ENCODE results near the gene AVPR1A. TPM values are rescaled to one million over a fixed set of nuclear protein-coding genes. Genes with fewer than 3 reads are reported as not detected.

The AVPR1A gene
- total RNA-seq, 1 donor from 2014 or later = not detected

DNA sequence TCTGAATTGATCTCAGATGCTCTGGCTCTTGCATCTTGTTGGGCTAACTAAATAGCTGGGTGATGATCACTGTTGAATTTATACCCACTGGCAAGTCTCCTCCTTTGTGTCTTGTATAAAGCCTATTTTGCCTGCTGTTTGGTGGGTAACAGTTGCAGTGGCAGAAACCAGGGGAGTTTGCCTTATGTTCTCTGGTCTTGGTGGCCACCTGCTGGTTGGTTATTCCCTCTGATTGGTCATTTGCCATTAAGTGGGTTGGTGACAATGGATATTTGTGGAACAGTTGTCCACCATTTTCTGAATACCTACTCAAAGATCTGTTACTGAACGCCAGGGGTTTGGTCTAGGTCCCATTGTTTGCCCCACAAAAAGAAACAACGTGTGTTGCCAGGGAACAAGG lies 52.1 kb downstream of the AVPR1A start:
- DNase-seq = no peak

DNA sequence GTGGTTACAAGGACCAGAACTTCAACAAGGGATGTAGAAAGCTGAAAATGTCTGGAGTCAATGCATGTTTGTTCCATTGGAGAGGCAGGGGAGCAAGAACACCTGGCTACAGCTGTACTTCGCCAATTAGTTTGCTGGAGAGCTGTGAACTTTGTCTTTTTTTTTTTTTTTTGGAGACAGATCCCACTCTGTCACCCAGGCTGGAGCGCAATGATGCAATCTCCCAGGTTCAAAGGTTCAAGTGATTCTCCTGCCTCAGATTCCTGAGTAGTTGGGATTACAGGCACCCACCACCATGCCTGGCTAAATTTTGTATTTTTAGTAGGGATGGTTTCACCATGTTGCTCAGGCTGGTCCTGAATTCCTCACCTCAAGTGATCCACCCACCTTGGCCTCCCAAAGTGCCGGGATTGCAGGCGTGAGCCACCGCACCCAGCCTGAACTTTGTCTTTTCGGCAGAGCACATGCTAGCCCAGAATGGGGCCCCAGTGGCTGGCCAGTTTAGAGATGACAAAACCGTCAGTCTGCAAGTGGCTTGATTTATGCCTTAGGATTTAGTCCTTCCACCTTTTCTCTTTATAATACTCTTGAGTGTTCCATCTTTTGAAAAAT lies 55.5 kb downstream of the AVPR1A start:
- TF ChIP-seq, protein P1, sequence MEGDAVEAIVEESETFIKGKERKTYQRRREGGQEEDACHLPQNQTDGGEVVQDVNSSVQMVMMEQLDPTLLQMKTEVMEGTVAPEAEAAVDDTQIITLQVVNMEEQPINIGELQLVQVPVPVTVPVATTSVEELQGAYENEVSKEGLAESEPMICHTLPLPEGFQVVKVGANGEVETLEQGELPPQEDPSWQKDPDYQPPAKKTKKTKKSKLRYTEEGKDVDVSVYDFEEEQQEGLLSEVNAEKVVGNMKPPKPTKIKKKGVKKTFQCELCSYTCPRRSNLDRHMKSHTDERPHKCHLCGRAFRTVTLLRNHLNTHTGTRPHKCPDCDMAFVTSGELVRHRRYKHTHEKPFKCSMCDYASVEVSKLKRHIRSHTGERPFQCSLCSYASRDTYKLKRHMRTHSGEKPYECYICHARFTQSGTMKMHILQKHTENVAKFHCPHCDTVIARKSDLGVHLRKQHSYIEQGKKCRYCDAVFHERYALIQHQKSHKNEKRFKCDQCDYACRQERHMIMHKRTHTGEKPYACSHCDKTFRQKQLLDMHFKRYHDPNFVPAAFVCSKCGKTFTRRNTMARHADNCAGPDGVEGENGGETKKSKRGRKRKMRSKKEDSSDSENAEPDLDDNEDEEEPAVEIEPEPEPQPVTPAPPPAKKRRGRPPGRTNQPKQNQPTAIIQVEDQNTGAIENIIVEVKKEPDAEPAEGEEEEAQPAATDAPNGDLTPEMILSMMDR (IDR thresholded peaks at IDR 0.05; ENCODE audit: partially characterized antibody, unreplicated experiment) = no peak
- no peaks in the 10 kb centered on the region for H3K4me1 Mint-ChIP-seq (ENCODE audit: low read depth, unreplicated experiment)
- no peaks in the 10 kb centered on the region for H3K36me3 Mint-ChIP-seq (ENCODE audit: unreplicated experiment)
- no peaks in the 10 kb centered on the region for H3K9me3 Mint-ChIP-seq (ENCODE audit: unreplicated experiment)
- no peak overlapping the region for H3K4me3 Mint-ChIP-seq (ENCODE audit: unreplicated experiment)
- no peaks in the 10 kb centered on the region for H3K27me3 Mint-ChIP-seq (ENCODE audit: unreplicated experiment)
- DNase-seq = no peak
- no peak overlapping the region for H3K27ac Mint-ChIP-seq (ENCODE audit: unreplicated experiment)

More for the DNA sequence above, 52.1 kb downstream of the AVPR1A start:
- H3K4me1 Mint-ChIP-seq (ENCODE audit: low read depth, unreplicated experiment) = no peaks in the 10 kb centered on the region
- H3K27me3 Mint-ChIP-seq (ENCODE audit: unreplicated experiment) = no peaks in the 10 kb centered on the region
- H3K4me3 Mint-ChIP-seq (ENCODE audit: unreplicated experiment) = no peak overlapping the region
- TF ChIP-seq, protein P1 (IDR thresholded peaks at IDR 0.05; ENCODE audit: partially characterized antibody, unreplicated experiment) = no peak
- no peaks in the 10 kb centered on the region for H3K9me3 Mint-ChIP-seq (ENCODE audit: unreplicated experiment)
- no peak overlapping the region for H3K27ac Mint-ChIP-seq (ENCODE audit: unreplicated experiment)
- H3K36me3 Mint-ChIP-seq (ENCODE audit: unreplicated experiment) = no peaks in the 10 kb centered on the region

DNA sequence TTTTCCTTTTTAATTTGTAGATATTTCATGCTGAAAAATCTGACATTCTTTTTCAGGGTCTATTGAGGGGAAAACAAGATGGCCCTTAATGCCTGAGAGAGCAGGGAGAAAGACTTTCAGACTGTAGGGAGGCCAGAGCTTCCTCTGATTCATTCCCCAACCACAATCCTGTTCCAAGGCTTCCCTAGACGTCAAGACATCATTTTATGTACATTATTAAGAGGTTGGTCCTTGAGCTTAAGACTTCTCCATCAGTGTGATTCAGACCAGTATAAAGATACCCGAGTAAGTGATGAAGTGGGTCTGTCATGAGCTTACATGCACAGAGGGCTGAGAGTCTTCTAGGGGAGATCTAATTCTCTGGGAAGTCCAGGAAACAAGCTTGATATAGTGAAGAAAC lies 57.3 kb downstream of the AVPR1A start:
- no peaks in the 10 kb centered on the region for H3K27me3 Mint-ChIP-seq (ENCODE audit: unreplicated experiment)
- TF ChIP-seq, protein P1 (IDR thresholded peaks at IDR 0.05; ENCODE audit: partially characterized antibody, unreplicated experiment) = no peak
- H3K4me3 Mint-ChIP-seq (ENCODE audit: unreplicated experiment) = no peak overlapping the region
- H3K36me3 Mint-ChIP-seq (ENCODE audit: unreplicated experiment) = peaks cover 4% of the 10 kb centered on the region
- DNase-seq = no peak
- H3K27ac Mint-ChIP-seq (ENCODE audit: unreplicated experiment) = no peak overlapping the region
- H3K9me3 Mint-ChIP-seq (ENCODE audit: unreplicated experiment) = no peaks in the 10 kb centered on the region
- no peaks in the 10 kb centered on the region for H3K4me1 Mint-ChIP-seq (ENCODE audit: low read depth, unreplicated experiment)

DNA sequence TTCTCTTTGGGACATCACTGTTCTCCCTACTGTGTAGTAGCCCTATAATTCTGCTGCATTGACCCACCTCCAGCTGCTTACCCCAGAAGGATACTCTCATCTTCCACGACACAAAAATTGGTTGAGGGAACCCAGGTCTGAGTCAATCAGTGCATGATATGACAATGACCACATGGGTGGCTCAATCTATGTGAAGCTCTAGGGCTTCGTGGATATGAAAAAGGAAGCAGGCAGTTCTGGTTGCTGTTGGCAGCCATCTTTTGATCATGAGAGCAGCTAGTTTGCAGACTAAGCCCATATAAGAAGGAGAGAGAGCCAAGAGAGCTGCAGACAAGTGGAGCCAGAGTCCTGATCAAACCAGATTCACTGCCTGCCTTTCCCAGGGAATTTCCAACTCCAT lies 57.9 kb downstream of the AVPR1A start:
- TF ChIP-seq, protein P1 (IDR thresholded peaks at IDR 0.05; ENCODE audit: partially characterized antibody, unreplicated experiment) = no peak
- Mint-ChIP-seq H3K4me3 (ENCODE audit: unreplicated experiment) (no peak overlapping the region), H3K27me3 (ENCODE audit: unreplicated experiment) (no peaks in the 10 kb centered on the region), H3K4me1 (ENCODE audit: low read depth, unreplicated experiment) (no peaks in the 10 kb centered on the region), H3K36me3 (ENCODE audit: unreplicated experiment) (peaks cover 5% of the 10 kb centered on the region), H3K9me3 (ENCODE audit: unreplicated experiment) (no peaks in the 10 kb centered on the region), H3K27ac (ENCODE audit: unreplicated experiment) (no peak overlapping the region)
- no peak for DNase-seq

Other genes with a start within 250 kb of the AVPR1A start
- 6.3 TPM for gene PPM1H, start 216.1 kb downstream of the AVPR1A start, total RNA-seq (ENCODE audit: unreplicated experiment)

Measured in glutamatergic neuron (in vitro differentiated cells).